22Rv1 (cell line): ENCODE data around the gene E2F1.

Source experiments
- H3K27ac ChIP-seq: fragments of 450-650 bp; 2 replicates; pipeline ENCODE4 v1.5.1; 2017
- CTCF ChIP-seq: fragments of 450-650 bp; IDR thresholded peaks from 2 replicates; pipeline ENCODE4 v1.5.1; 2017; ENCODE audit warnings: mild to moderate bottlenecking
- ZFX ChIP-seq: fragments of 450-650 bp; IDR thresholded peaks from 2 replicates; pipeline ENCODE4 v1.6.1; 2017; ENCODE audit warnings: antibody characterized with exemption, borderline replicate concordance

E2F1 gene

GRCh38 chr20:33667245-33667675 lies 18.9 kb downstream of the E2F1 start:
- TF ChIP-seq CTCF (no peak), ZFX (no peak)
- H3K27ac ChIP-seq = peak overlapping the region; percentile 98

- H3K27ac ChIP-seq = peak within 1 kb of the TSS; percentile 98
- TF ChIP-seq CTCF (peak; percentile 35), ZFX (no peak)
These were observed 19.6 kb downstream of the E2F1 start, which contains the start of gene ACTL10 for GRCh38 chr20:33666293-33667244. TSS of gene ACTL10 (plus strand) at chr20:33666943. CDS start at chr20:33667498, 555 bp downstream.

GRCh38 chr20:33664762-33665144 lies 21.4 kb downstream of the E2F1 start:
- TF ChIP-seq ZFX = no peak
- TF ChIP-seq CTCF = no peak
- H3K27ac ChIP-seq = peak overlapping the region; percentile 98

GRCh38 chr20:33664085-33664761 lies 22.0 kb downstream of the E2F1 start:
- TF ChIP-seq ZFX (no peak), CTCF (no peak)
- H3K27ac ChIP-seq = peak overlapping the region; percentile 98

GRCh38 chr20:33663161-33664084 lies 22.8 kb downstream of the E2F1 start:
- H3K27ac ChIP-seq = peak overlapping the region; percentile 98
- no peak for TF ChIP-seq ZFX
- TF ChIP-seq CTCF = no peak

GRCh38 chr20:33662172-33662571 lies 24.0 kb downstream of the E2F1 start, which contains the start of gene C20orf144:
TSS of gene C20orf144 (plus strand) at chr20:33662327. CDS start at chr20:33662346, 19 bp downstream.
- peak within 1 kb of the TSS; percentile 98 for H3K27ac ChIP-seq
- TF ChIP-seq CTCF = no peak
- no peak for TF ChIP-seq ZFX
